ENCODE results near the gene ZNF500.
"Not testable (repeated sequence)": the region's sequence is repeated elsewhere in the genome, so short reads cannot be mapped to it uniquely, and the experiment has no call there.

The ZNF500 gene

DNA sequence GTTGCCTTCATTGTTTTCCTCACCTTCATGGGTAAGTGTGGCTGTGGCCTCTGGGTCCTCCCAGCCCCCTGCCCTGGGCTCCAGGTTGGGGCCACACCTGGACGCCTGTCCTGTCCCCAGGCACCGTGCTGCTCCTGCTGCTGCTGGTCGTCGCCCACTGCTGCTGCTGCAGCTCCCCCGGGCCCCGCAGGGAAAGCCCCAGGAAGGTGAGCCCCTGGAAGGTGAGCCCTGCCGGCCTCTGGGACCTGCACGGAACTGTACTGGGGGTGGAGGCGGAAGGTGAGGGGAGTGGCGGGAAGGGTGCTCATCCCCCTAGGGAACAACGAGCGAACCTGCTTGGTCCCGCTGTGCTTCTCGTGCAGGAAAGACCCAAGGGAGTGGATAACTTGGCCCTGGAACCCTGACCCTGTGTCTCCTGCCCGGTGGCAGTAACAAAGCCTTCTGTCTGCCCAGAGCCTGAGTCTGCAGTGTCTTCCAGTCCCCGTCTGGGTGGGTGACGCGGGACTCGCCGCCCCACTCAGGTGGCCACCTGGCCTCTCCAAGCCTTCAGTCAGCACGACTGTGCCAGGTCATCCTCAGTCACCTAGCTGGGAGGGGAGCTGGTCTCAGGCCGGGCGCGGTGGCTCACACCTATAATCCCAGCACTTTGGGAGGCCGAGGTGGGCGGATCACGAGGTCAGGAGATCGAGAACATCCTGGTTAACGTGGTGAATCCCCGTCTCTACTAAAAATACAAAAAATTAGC lies 29.0 kb upstream of the ZNF500 start:
- DNase-seq: no peak

DNA sequence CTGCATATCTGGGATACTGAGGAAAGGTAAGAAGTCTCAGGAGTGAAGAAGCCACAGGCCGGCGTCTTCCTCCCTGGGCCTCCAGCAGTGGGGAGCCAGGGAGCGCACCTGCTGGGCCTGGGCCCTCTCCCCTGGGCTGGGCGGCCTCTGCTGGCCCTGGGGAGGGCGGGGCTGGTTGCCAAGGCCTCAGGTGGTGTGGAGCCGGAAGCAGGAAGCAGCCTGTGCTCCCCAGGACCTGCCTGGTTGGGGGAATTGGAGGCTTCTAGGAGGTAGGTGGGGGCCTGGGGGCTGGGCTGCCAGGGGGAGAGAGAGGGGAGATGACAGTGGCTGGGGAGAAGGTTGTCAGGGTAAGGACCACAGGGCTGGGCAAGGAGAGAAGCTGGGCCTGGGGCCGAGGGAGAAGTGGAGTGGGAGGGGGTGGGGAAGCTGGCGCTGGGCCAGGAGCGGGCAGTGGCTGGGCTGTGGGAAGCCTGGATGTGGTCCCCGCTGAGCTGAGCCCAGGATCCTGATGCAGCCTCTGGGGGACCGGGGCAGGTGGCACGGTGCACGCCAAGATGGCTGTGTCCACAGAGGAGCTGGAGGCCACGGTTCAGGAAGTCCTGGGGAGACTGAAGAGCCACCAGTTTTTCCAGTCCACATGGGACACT lies 28.3 kb upstream of the ZNF500 start, which contains the start of gene SMIM22:
Gene SMIM22, plus strand, starts transcription at position 189 of the 647 bp plus-strand sequence. Its CDS starts 366 bp downstream, at position 555.
- no peak for DNase-seq

DNA sequence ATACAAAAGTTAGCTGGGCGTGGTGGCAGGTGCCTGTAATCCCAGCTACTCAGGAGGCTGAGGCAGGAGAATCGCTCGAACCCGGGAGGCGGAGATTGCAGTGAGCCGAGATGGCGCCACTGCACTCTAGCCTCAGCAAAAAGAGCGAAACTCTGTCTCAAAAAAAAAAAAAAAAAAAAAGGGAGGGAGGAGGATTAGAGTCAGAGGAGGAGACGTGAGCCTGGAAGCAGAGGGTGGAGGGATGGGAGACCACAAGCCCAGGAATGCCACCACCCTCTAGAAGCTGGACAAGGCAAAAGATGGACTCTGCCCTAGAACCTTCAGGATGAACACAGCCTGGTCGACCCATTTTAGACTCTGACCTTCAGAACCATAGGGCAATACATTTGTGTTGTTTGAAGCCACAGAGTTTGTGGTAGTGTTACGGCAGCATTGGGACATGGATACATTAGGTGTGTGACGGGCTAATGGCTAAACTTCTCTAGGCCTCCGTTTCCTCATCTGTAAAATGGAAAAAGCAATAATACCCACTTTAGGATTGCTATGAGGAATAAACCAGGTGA lies 26.1 kb upstream of the ZNF500 start:
- no peak for DNase-seq

DNA sequence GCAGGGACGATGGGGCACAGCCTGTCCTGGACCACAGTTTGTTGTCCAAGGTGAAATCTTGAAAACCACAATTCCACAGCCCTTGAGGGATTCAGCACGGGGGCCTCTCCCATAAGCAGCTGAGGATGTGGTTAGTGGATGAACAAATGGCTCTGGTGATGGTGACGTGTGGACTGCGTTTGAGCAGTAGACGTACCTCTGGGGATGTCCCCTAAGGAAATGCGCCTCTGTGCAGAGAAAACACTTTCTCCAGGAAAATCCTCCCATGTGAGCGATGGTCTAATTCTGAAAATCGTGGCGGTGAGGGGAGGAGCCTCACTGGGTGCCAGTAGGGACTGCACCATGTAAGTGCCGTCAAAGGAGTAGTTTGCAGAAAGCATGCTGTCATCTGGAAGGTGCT lies 23.9 kb upstream of the ZNF500 start:
- DNase-seq: no peak

DNA sequence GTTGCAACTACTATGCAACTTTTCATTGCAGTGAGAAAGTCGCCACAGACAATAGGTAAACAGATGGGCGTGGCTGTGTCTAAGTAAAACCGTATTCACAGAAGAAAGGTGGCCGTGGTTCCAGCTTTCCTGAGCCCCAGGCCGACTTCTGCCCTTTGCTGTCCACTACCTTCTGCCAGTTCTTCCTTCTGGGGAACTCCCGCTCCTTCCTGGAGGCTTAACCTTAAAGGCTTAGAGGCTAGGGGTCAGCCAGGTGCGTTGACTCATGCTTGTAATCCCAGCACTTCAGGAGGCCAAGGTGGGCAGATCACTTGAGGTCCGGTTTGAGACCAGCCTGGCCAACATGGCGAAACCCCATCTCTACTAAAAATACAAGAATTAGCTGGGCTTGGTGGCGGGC lies 23.3 kb upstream of the ZNF500 start:
- no peak for DNase-seq

DNA sequence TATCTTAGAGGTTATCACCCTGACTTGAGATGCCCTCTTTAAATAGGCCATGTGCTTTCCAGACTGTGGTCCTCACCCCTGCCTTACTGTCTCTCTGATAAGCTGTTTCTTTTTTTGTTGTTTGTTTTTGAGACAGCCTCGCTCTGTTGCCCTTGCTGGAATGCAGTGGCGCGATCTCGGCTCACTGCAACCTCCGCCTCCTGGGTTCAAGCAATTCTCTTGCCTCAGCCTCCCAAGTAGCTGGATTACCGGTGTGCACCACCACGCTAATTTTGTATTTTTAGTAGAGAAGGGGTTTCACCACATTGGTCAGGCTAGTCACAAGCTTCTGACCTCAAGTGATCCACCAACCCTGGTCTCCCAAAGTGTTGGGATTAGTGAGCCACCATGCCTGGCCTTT lies 21.9 kb upstream of the ZNF500 start:
- DNase-seq: no peak

DNA sequence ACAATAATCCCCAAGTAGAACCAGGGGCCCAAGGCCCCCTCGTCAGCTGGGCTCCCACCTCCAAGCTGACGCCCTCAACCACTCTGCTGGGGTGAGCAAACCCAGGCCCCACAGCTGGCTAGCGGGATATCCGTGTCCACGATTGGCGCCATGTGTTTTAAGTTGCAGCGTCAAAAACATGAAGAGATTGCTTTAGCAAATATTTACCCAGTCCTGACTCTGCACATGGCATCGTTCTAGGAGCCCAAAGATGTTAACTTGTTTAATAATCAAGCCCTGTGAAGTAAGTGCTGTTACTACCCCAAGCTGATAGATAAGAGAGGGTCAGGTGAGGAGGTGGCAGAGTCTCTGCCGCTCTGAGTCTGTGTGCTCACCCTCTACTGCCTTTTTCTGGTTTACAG lies 21.5 kb upstream of the ZNF500 start:
- DNase-seq: no peak

DNA sequence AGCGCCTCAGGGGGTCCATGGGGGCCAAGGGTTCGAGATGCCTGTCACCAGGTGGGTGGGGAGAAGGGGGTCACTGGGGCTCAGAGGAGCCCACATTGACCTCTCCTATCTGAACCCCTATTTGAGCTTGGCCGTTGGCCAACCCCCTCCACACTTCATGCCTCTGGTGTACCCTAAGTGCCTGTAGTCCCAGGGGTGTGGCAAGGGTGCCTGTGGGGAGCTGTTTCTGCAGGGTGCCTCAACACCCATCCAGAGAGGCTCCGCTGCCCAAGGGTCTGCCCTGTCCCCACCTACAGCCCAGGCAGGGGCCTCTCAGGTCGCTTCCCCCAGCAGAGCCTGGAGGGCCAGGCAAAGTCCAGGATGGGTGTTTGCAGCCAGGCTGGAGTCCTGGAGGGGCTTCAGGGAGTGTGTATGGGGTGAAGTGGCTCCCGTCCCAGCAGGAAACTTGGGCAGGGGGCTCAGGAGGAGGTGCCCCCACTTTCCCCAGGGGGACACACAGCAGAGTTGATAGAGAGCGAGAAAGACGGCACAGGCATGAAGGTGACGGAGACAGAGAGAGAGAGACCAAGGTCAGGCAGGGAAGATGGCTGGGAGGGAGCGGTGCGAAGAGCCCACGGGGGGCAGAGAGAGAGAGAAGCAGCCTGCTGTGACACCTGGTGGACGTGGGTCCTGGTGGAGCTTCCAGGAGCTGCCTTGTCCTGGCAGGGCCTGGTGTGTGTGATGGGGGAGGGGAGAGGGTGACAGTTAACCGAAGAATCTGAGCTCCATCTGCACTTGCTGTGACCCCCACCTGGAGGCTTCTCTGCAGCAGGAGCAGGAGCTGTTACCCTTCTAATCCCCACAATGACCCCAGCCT lies 20.9 kb upstream of the ZNF500 start, which contains the start of gene SEPTIN12:
Gene SEPTIN12, minus strand, starts transcription at position 719 of the 856 bp plus-strand sequence. Its CDS starts 700 bp downstream, at position 19.
- DNase-seq: no peak

DNA sequence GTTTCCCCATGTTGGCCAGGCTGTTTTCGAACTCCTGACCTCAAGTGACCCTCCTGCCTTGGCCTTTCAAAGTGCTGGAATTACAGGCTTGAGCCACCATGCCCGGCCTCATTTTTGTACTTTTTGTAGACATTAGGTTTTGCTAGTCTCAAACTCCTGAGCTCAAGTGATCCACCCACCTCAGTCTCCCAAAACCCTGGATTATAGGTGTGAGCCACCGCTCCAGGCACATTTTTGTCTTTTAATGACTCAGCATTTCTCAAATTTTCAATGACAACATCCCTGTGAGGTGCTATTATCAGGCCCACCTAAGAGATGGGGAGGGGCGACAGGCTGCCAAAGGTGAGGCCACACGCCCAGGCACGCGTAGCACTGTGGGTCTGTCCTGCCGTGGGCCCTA lies 20.1 kb upstream of the ZNF500 start:
- no peak for DNase-seq

DNA sequence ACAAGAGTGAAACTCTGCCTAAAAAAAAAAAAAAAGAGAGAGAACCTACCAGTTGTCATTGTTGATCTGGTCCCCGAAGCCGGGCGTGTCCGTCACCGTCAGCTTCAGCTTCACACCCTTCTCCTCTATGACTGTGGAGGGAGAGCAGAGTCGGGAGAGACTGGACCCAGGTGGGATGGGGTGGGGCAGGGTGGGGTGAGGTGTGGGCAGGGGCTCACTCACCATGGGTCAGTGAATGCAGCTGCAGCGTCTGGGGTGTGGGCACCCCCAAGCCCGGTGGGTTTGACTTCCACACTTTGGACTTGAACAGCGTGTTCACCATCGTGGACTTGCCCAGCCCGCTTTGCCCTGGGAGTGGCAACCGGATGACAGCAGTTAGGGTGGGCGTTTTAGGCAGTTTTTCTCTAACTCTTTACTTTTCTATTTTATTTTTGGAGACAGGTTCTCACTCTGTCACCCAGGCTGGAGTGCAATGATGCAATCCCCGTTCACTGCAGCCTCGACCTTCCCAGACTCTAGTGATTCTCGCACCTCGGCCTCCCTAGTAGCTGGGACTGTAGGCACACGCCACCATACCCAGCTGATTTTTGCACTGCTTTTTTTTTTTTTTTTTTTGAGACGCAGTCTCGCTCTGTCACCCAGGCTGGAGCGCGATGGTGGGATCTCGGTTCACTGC lies 18.9 kb upstream of the ZNF500 start:
- DNase-seq: no peak

DNA sequence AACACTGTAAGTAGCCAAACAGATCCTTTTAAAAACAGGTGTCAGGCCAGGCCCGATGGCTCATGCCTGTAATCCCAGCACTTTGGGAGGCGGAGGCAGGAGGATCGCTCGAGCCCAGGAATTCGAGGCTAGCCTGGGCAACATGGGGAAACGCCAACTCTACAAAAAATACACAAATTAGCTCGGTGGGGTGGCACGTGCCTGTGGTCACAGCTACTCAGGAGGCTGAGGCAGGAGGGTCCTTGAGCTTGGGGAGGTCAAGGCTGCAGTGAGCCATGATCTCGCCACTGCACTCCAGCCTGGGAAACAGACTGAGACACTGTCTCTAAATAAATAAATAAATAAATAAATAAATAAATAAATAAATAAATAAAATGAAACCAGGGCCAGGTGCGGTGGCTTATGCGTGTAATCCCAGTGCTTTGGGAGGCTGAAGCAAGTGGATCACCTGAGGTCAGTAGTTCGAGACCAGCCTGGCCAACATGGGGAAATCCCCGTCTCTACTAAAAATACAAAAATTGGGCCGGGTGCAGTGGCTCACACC lies 17.6 kb upstream of the ZNF500 start:
- not testable (repeated sequence) for DNase-seq

DNA sequence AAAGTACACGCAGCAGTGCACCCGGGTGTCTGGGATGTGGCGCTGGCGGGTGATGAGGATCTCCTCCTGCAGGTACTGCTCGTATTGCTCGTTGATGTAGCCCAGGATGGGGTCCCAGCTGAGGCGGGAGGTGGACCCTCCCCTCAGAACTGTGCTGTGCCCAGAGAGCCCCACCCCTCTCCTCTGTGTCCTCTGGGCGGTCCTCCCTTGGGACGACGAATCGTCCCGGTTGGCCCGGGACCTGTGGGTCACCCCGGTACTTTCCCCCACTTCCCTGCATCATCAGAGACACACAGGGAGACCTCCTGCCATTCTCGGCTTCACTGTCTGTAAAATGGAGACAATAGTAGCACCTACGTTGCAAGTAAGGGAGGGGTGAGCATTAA lies 17.0 kb upstream of the ZNF500 start:
- no peak for DNase-seq

DNA sequence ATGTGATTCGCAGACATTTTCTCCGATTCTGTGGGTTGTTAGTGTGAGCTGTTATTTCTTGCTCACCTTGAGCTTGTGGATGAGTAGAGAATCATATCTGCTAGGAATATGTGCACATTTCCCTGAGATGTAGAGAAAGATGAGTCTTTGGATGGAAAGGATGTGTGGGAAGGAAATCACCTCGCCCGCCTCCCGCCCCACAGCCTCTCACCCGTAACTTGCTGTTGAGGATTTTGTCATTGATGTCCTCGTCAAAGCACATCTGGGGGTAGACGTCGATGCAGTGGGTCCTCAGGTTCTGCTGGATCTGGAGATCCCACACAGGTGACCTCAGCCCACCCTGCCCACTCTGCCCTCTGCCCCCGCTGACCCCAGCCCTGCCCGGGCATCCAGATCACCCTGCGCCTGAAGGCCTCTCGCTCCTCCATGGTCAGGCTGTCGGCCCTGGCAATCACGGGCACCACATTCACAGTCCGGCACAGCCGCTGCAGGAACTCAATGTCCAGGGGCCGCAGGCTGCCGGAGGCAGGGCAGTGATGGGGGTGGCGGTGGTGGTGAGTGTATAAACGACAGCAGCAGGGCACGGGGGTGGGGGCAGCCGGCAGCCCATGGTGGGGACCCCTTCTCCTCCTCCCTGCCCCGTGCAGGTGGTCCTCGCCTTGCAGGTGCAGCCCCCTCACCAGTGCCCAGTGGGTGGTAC lies 16.4 kb upstream of the ZNF500 start:
- DNase-seq: no peak

DNA sequence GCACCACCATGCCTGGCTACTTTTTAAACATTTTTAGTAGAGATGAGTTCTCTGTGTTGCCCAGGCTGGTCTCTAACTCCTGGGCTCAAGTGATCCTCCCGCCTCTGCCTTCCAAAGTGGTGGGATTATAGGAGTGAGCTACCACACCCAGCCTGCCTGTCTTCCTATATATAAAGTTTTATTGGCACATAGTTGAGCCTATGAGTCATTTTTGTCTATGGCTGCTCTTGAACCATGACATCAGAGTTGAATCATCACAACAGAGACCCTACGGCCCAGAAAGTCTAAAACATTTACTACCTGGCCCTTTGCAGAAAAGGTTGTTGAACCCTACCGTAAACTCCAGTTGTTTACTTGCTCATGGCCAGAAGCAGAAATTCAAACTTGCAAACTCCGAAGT lies 13.3 kb upstream of the ZNF500 start:
- no peak for DNase-seq

DNA sequence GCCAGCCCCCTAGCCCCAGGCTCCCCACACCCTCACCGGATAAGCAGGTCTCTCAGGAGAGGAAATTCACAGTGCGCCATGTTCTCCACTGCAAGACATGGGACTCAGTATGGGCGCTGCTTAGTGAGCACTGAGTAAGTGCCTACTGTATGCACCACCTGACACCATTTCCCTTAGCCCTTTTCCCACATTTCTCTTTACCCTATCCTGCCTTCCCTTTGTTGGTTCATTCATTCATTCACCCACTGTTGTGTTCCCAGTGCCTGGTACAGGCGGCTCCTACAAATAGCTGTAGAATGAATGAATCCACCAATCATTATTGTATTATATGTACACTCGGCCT lies 11.1 kb upstream of the ZNF500 start:
- DNase-seq: no peak

DNA sequence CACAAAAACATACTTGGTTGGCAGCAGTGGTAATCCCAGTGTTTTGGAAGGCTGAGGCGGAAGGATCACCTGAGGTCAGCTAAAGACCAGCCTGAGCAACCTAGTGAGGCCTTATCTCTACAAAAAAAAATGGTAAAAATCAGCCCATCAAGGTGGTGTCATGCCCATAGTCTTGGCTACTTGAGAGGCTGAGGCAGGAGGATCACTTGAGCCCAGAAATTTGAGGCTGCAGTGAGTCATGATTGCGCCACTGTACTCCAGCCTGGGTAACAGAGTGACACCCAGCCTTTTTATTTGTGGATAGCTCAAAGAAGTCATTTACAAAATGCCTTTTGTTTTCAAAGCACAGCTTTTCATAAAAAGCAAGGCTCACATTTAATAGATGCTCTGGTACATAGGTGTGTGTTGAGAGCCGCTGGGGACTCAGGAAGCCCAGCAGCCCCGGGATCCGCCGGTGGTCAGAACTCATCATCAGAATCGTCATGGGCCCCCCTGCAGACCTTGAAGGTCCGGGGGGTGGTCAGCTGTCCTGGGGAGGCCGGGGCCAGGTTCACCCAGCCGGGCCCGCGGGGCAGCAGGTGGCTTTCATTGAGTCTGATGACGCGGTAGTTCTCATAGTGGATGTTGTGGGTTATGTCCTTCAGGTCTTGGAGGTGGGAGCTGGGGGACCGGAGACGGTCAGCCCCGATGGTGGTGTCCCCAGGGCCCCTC lies 10.5 kb upstream of the ZNF500 start:
- DNase-seq: no peak

DNA sequence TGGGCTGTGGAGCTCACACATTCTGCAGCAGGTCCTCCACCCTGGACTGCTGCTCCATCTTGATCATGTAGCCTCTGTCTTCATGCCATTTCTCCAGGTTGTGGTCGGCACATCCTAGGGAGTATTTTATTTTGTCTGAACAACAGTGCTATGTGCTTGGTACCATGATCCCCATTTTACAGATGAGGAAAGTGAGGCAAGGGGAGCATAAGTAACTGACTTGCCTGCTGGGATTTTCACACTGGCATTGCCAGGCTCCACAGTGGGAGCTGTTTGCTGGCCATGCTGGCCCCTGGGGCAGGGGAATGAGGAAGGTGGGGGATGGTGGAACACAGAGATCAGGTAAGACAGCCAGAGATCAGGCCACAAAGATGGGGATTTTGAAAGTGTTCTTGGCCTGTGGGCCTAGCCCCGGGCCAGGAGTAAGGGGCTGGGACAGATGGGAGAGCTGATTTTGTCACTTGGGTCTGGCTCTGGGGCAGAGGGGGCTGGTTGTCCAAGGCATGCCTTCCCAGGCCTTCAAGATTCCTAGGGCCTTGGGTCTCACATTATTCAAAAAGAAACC lies 9.3 kb upstream of the ZNF500 start:
- no peak for DNase-seq

DNA sequence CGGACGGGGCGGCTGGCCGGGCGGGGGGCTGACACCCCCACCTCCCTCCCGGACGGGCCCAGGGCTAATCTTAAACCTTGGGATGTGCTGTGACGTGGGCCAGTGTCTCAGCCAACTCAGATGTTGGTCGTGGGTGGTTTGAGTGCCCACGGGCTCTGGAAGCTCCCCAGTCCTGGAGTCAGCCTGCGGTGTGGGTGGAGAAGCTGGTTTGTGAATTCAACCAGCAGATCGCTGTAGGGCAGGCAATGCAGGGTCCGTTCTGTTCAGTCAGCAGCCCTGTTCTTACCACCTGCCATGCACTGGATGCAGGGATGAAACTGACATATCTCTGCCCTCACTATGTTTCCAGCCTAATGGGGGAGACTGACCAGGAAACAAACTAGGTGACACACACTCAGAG lies 8.0 kb upstream of the ZNF500 start:
- DNase-seq: no peak

DNA sequence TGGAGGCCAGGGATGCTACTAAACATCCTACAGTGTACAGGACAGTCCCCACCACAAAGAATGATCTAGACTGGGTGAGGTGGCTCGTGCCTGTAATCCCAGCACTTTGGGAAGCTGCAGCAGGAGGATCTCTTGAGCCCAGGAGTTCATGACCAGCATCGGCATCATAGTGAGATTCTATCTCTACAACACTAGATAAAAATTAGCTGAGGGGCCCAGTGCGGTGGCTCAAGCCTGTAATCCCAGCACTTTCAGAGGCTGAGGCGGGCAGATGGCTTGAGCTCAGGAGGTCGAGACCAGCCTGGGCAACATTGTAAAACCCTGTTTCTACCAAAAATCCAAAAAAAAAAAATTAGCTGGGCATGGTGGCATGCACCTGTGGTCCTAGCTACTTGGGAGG lies 5.4 kb upstream of the ZNF500 start:
- DNase-seq: no peak

DNA sequence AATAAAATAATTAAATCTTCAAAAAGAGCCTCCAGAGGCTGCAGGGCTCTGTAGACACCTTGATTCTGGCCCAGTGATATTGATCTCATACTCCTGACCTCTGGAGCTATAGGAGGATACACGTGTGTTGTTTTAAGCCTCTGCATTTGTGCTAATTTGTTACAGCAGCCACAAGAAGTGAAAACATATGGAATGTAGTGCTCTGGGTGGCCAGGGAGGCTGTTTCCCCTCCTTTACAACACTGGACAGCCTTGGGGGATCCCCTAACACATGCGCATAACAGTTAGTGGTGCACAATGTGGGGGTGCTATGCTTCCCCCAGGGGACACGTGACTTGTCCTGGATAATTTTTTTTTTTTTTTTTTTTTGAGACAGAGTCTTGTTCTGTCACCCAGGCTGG lies 4.7 kb upstream of the ZNF500 start:
- no peak for DNase-seq

DNA sequence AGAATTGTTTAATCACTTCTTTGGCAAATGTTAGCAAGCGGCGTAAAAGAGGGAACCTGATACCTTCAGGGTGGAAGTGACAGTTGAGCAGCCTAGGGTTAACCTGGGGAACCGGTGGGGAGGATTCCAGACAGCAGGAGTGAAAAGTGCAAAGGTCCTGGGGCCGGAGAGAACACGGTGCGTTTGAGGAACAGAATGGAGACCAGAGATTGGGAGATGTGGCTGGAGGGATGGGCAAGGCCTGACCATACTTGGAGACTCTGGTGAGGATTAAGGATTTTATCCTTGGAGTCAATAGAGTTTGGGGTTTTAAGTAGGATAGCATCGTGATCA lies 2.3 kb upstream of the ZNF500 start:
- no peak for DNase-seq
